T1000 (cell line): ENCODE measurements around the gene CSNK1G3.

ENCODE experiments used
- DNase-seq: peaks from one replicate; lab custom pipeline; 2025; ENCODE audit warnings: mixed read lengths; lab: John Stamatoyannopoulos, UW

CSNK1G3 gene

GRCh38 chr5:123514615-123515355 is 2.8 kb downstream of the CSNK1G3 start:
- no peak for DNase-seq

GRCh38 chr5:123515904-123516303 is 3.9 kb downstream of the CSNK1G3 start:
- no peak for DNase-seq

GRCh38 chr5:123517476-123517875 is 5.5 kb downstream of the CSNK1G3 start:
- DNase-seq: no peak

- DNase-seq: no peak
Measured at GRCh38 chr5:123518111-123518510, 6.1 kb downstream of the CSNK1G3 start.

- DNase-seq: no peak
Measured at GRCh38 chr5:123520677-123521247, 8.8 kb downstream of the CSNK1G3 start.

- no peak for DNase-seq
Measured at GRCh38 chr5:123524146-123524545, 12.2 kb downstream of the CSNK1G3 start.

GRCh38 chr5:123527190-123527589 is 15.2 kb downstream of the CSNK1G3 start:
- DNase-seq: no peak

- DNase-seq: no peak
Measured at GRCh38 chr5:123528065-123528464, 16.1 kb downstream of the CSNK1G3 start.

DNA sequence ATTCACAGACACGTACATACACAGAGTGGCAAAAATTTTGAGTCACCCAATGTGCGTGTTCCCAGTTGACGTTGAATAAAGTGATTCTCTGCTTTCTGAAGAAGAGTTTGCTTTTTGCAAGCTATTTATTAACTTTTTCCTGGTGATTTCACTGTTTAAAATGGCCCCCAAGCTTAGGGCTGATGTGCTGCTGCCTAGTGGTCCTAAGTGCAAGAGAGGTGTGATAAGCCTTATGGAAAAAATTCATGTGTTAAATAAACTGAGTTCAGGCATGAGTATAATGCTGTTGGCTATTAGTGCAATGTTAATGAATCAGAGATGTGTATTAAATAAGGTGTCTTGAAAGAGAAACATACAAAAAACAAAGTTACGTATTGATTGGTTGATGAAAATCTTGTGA is 16.9 kb downstream of the CSNK1G3 start:
- DNase-seq: no peak

GRCh38 chr5:123530728-123531127 is 18.8 kb downstream of the CSNK1G3 start:
- DNase-seq: no peak

- DNase-seq: no peak
Measured at GRCh38 chr5:123535648-123536047, 23.7 kb downstream of the CSNK1G3 start.

- no peak for DNase-seq
Measured at GRCh38 chr5:123537256-123537655, 25.3 kb downstream of the CSNK1G3 start.

- no peak for DNase-seq
Measured at GRCh38 chr5:123537845-123538244, 25.9 kb downstream of the CSNK1G3 start.

GRCh38 chr5:123538670-123539459 is 26.9 kb downstream of the CSNK1G3 start:
- DNase-seq: no peak

DNA sequence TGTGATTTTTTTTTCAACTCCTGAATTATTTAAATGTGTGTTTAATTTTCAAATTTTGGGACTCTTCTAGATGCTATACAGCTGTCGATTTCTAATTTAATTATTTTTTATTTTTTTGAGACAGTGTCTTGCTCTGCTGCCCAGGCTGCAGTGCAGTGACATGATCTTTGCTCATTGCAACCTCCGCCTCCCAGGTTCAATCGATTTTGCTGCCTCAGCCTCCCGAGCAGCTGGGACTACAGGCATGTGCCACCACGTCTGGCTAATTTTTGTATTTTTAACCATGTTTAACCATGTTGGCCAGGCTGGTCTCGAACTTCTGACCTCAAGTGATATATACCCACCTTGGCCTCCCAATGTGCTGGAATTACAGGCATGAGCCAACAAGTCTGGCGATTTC is 28.6 kb downstream of the CSNK1G3 start:
- no peak for DNase-seq

DNA sequence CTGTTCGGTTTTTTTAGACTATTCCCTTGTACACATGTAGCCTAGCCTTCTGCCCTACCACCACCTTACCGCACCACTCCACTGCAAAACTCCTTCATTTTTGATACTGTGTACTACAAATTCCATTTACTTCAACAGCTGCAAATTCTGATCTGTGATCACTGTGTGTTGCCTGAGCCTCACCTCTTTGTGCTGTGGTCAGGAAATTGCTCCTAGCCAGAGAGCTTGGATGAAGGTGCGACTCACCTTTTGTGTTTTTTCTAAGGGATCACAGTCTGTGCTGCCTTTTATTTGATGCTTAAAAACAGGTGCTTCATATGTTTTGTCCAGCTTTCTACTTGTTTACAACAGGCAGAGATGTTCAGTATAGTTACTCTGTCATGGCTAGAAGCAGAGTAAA is 31.5 kb downstream of the CSNK1G3 start:
- DNase-seq: no peak

- no peak for DNase-seq
Measured at GRCh38 chr5:123545506-123545905, 33.5 kb downstream of the CSNK1G3 start.

GRCh38 chr5:123546657-123547056 is 34.7 kb downstream of the CSNK1G3 start:
- no peak for DNase-seq

GRCh38 chr5:123549256-123549904 is 37.4 kb downstream of the CSNK1G3 start:
- DNase-seq: no peak

DNA sequence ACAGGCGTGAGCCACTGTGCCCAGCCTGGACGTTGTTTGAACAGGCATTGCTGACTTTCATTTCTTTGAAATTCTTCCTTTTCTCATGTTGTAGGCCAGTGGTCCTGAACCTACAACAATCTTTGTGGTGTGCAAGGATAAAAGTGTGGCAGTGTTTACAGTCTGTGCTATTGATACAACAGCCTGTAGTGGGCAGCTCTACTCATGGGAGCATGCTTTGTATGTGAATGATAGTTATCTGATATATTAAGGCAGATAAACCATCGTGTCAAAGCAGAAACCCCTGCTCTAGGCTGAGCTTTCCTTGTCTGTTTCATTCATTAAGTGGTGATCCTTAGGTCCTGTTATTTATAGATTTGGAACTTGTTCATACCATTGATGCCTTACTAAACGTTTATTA is 42.6 kb downstream of the CSNK1G3 start:
- DNase-seq: no peak

GRCh38 chr5:123557907-123558306 is 45.9 kb downstream of the CSNK1G3 start:
- DNase-seq: no peak

GRCh38 chr5:123558762-123559433 is 46.9 kb downstream of the CSNK1G3 start:
- DNase-seq: no peak
